ENCODE results near the gene OSBP2. TPM values are rescaled to one million over a fixed set of nuclear protein-coding genes. Genes with fewer than 3 reads are reported as not detected.

The OSBP2 gene
- total RNA-seq, 1 donor from 2014 or later = 0.58 TPM

DNA sequence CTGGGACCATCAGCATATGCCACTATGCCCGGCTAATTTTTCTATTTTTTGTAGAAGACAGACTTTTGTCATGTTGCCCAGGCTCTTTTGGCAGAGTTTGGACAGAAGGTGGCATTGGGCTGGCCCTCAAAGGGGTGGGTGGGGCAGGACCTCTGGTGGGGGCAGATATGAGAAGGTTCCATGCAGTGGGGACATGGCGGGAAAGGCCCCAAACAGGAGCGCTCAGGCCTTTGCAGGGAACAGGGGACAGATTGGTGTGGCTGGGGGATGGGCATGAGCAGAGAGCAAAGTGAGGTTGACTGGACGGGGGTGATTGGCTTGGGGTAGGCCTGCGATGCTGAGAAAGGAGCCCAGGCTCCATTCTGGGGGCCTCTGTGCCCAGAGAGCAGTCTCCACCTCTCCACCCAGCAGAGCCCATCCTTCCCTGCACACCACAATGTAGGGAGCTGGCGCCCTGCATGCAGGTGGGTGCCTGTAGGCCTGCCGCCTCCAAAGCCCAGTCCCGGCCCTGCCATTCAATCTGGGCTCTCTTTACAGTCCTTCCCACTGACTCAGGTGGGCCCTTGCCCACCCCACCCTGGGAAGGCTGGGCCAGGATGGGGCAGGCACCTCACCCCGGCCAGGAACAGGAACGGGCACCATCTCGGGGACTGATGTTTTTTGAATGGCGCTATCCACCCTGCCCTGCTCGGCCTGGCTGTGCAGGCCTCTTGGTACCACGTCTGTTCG is 175.2 kb downstream of the OSBP2 start:
- H3K9me3 Mint-ChIP-seq = no peaks in the 10 kb centered on the region

DNA sequence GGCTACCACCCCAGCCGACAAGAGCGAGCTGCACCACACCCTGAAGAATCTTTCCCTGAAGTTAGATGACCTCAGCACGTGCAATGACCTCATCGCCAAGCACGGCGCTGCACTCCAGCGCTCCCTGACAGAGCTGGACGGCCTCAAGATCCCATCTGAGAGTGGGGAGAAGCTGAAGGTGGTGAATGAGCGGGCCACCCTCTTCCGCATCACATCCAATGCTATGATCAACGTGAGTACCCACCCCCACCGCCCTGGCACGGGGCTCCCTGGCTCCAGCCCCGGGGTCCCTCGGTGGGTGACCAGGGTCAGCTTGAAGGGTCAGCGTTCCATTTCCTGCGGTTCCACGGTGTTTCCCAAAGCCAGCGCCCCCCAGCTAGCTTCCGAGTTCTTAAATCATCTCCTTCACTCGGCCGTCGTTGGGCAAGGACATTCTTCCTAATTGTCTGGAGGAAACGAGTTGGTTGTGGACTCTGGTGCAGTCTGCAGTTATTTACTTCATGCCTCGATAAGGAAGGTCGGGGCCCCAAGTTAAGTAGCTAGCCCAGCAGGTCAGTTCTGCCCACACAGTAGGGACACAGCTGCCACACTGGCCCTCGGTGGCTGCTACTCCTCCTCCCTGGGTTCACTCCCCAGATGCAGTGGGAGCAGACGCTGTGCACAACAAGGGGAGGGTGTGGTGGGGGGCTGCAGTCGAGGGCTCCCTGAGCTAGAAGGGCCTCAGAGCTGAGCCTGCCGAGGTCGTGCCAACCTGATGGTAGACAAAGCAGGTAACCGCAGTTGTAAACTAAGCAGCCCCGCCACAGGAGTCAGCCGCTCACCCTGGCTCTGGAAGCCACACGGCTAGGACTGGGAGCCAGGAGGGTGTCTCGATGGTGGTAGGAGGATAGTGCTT is 176.0 kb downstream of the OSBP2 start:
- Histone ChIP-seq H3K36me3 (no peaks in the 10 kb centered on the region), H3K9me3 (ENCODE audit: low read depth) (no peaks in the 10 kb centered on the region), H3K27me3 (no peaks in the 10 kb centered on the region), H3K4me2 (no peak overlapping the region), H3K9ac (no peak overlapping the region), H3K27ac (no peak overlapping the region), H2AFZ (replicated peaks) (no peak overlapping the region), H3K4me3 (no peak overlapping the region), H3K79me2 (ENCODE audit: low read depth) (no peaks in the 10 kb centered on the region), H4K20me1 (ENCODE audit: low read depth) (no peaks in the 10 kb centered on the region), H3K4me1 (no peaks in the 10 kb centered on the region), H3F3A (ENCODE audit: low read depth) (no peaks in the 10 kb centered on the region)
- Mint-ChIP-seq H3K27ac (no peak overlapping the region), H3K9me3 (no peaks in the 10 kb centered on the region), H3K27me3 (ENCODE audit: insufficient read depth, low read depth) (no peaks in the 10 kb centered on the region), H3K36me3 (no peaks in the 10 kb centered on the region), H3K4me3 (no peak overlapping the region), H3K4me1 (peaks cover 4% of the 10 kb centered on the region)
- no peak for DNase-seq (ENCODE audit: low spot score)
- TF ChIP-seq EZH2phosphoT487 (IDR thresholded peaks at IDR 0.05) (no peak), EZH2 (IDR thresholded peaks at IDR 0.05) (no peak)
- TF ChIP-seq, protein P1, sequence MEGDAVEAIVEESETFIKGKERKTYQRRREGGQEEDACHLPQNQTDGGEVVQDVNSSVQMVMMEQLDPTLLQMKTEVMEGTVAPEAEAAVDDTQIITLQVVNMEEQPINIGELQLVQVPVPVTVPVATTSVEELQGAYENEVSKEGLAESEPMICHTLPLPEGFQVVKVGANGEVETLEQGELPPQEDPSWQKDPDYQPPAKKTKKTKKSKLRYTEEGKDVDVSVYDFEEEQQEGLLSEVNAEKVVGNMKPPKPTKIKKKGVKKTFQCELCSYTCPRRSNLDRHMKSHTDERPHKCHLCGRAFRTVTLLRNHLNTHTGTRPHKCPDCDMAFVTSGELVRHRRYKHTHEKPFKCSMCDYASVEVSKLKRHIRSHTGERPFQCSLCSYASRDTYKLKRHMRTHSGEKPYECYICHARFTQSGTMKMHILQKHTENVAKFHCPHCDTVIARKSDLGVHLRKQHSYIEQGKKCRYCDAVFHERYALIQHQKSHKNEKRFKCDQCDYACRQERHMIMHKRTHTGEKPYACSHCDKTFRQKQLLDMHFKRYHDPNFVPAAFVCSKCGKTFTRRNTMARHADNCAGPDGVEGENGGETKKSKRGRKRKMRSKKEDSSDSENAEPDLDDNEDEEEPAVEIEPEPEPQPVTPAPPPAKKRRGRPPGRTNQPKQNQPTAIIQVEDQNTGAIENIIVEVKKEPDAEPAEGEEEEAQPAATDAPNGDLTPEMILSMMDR (IDR thresholded peaks at IDR 0.05) = no peak

More for the DNA sequence above, 175.2 kb downstream of the OSBP2 start:
- TF ChIP-seq, protein P1 (IDR thresholded peaks at IDR 0.05) = no peak
- no peak for TF ChIP-seq EZH2phosphoT487 (IDR thresholded peaks at IDR 0.05)
- no peak for TF ChIP-seq EZH2 (IDR thresholded peaks at IDR 0.05)
- Histone ChIP-seq H2AFZ (replicated peaks) (no peak overlapping the region), H3K9ac (no peak overlapping the region), H3K79me2 (ENCODE audit: low read depth) (no peaks in the 10 kb centered on the region), H3K4me2 (no peak overlapping the region), H3K4me1 (no peaks in the 10 kb centered on the region), H3K27ac (no peak overlapping the region), H3K27me3 (no peaks in the 10 kb centered on the region), H4K20me1 (ENCODE audit: low read depth) (no peaks in the 10 kb centered on the region), H3F3A (ENCODE audit: low read depth) (no peaks in the 10 kb centered on the region), H3K4me3 (no peak overlapping the region), H3K36me3 (no peaks in the 10 kb centered on the region), H3K9me3 (ENCODE audit: low read depth) (no peaks in the 10 kb centered on the region)
- no peaks in the 10 kb centered on the region for H3K36me3 Mint-ChIP-seq
- peaks cover 4% of the 10 kb centered on the region for H3K4me1 Mint-ChIP-seq
- H3K27ac Mint-ChIP-seq = no peak overlapping the region
- no peaks in the 10 kb centered on the region for H3K27me3 Mint-ChIP-seq (ENCODE audit: insufficient read depth, low read depth)
- H3K4me3 Mint-ChIP-seq = no peak overlapping the region
- no peak for DNase-seq (ENCODE audit: low spot score)

DNA sequence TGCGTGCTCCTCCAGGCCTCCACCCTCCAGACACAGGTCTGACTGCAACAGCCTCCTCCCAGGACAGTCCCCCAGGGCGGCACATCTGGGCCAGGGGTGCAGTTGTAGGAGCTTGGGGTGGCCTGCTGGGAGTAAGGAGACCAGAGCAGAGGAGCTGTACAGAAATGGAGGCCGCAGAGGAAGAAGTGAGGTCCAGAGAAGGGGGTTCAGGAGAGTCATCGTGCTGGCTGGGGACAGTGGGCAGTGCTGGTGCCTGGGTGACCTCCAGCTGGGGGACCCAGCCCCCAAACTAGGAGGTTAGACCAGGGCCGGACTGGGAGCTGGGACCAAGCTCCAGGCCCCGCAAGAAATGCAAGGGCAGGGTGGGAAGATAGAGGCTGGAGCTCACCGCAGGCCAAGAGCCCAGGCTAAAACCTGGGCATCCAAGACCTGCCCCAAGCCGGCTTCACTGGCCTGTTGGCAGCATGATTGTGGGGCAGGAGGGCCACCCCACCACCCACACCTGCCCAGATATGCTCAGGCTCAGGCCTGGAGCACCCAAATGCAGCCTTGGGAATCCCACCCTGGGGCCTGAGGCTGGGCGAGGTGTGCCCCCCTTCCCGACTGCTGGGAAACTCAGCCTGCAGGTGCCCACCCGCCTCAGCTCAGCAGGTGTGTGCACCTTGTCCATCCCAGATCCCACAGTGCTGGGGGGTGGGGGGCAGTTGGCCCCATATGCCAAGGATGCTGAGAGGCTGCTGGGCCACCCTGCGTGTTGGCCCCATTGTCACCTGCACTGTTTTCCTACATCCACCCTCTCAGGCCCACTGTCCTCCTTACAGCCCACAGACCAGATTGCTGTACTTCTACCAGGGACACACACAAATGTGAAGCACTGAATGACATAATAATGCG is 177.0 kb downstream of the OSBP2 start:
- Histone ChIP-seq H3K4me3 (no peak overlapping the region), H3K27me3 (no peaks in the 10 kb centered on the region), H3K9ac (no peak overlapping the region), H4K20me1 (ENCODE audit: low read depth) (no peaks in the 10 kb centered on the region), H3K79me2 (ENCODE audit: low read depth) (no peaks in the 10 kb centered on the region), H3K27ac (no peak overlapping the region), H3K36me3 (no peaks in the 10 kb centered on the region), H3K4me1 (no peaks in the 10 kb centered on the region), H3K4me2 (no peak overlapping the region), H2AFZ (replicated peaks) (no peak overlapping the region), H3K9me3 (ENCODE audit: low read depth) (no peaks in the 10 kb centered on the region), H3F3A (ENCODE audit: low read depth) (no peaks in the 10 kb centered on the region)
- Mint-ChIP-seq H3K4me1 (peaks cover 4% of the 10 kb centered on the region), H3K4me3 (no peak overlapping the region), H3K27me3 (ENCODE audit: insufficient read depth, low read depth) (no peaks in the 10 kb centered on the region), H3K9me3 (no peaks in the 10 kb centered on the region), H3K27ac (no peak overlapping the region), H3K36me3 (no peaks in the 10 kb centered on the region)
- DNase-seq (ENCODE audit: low spot score) = no peak
- no peak for TF ChIP-seq EZH2 (IDR thresholded peaks at IDR 0.05)
- TF ChIP-seq, protein P1 (IDR thresholded peaks at IDR 0.05) = no peak
- no peak for TF ChIP-seq EZH2phosphoT487 (IDR thresholded peaks at IDR 0.05)

All from neural progenitor cell (in vitro differentiated cells).